Activated naive CD8-positive, alpha-beta T cell treated with anti-CD3 and anti-CD28 coated beads for 36 hours (primary cell): Measurements from ENCODE around the gene ARHGAP42. TPM values are rescaled to one million over a fixed set of nuclear protein-coding genes. Genes with fewer than 3 reads are reported as not detected.
"Not testable (repeated sequence)": the region's sequence is repeated elsewhere in the genome, so short reads cannot be mapped to it uniquely, and the experiment has no call there.

ENCODE experiments used
- DNase-seq: peaks from one replicate; pipeline ENCODE4 v3.0.0; 2021
- H3K27ac Mint-ChIP-seq: one replicate; pipeline ENCODE4 v1.8.0; 2022; ENCODE audit warnings: mild to moderate bottlenecking, moderate library complexity, mixed read lengths
- H3K27me3 Mint-ChIP-seq: one replicate; pipeline ENCODE4 v1.8.0; 2022; ENCODE audit warnings: mild to moderate bottlenecking, mixed read lengths
- H3K36me3 Mint-ChIP-seq: one replicate; pipeline ENCODE4 v1.8.0; 2021; ENCODE audit warnings: mild to moderate bottlenecking, mixed read lengths
- H3K4me1 Mint-ChIP-seq: one replicate; pipeline ENCODE4 v1.8.0; 2021; ENCODE audit warnings: mixed read lengths
- H3K4me3 Mint-ChIP-seq: one replicate; pipeline ENCODE4 v1.8.0; 2022; ENCODE audit warnings: mild to moderate bottlenecking, moderate library complexity, mixed read lengths
- H3K9me3 Mint-ChIP-seq: one replicate; pipeline ENCODE4 v1.8.0; 2022; ENCODE audit warnings: mixed read lengths
- total RNA-seq, 2 experiments: library from RNA; stranded (reverse); gene quantifications; one replicate each; pipeline ENCODE4 v1.2.3, GENCODE V29; 2021

Gene ARHGAP42
- total RNA-seq, 2 experiments from 2014 or later: 0.22 to 0.58 TPM

DNA sequence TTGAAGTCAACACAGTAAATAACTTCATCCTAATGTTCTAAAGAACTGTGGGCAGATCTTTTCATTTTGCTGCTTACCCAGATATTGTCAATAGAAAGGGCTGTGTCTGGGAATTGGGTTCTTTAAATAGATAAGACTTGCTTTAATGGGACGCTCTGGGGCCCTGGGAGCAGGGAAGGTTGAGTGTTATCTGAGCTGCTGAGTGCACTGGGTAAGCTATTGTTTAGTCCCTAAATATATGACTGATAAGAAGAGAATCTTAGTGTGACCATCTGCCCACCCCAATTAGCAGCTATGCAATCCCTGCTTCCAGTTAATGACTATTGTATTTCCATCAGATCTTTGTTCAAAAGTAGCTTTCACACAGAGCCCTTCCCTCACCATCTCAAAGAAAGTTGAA, 44.4 kb downstream of the ARHGAP42 start:
- DNase-seq: no peak
- Mint-ChIP-seq H3K9me3 (no peaks in the 10 kb centered on the region), H3K27me3 (no peaks in the 10 kb centered on the region), H3K36me3 (no peaks in the 10 kb centered on the region), H3K4me3 (no peak overlapping the region), H3K27ac (no peak overlapping the region), H3K4me1 (no peaks in the 10 kb centered on the region)

DNA sequence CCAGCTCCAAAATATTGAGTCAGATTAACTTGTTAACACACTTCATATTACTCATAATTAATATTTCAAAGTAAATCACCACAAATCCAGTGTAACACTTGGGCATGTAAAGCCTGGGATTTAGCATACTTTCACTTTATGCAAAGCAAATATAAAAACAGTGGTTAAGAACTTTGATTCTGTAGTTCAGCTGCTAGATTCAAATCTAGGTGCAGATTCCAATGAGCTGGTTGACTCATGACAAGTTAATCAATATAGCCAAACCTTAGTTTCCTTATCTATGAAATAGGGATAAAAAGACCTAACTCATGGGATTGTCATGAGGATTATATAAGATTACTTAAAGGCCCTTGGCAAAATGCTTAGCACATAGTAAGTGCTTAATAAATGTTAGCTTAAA, 45.9 kb downstream of the ARHGAP42 start:
- H3K36me3 Mint-ChIP-seq: no peaks in the 10 kb centered on the region
- H3K9me3 Mint-ChIP-seq: no peaks in the 10 kb centered on the region
- no peak overlapping the region for H3K4me3 Mint-ChIP-seq
- no peak for DNase-seq
- no peak overlapping the region for H3K27ac Mint-ChIP-seq
- H3K27me3 Mint-ChIP-seq: no peaks in the 10 kb centered on the region
- no peaks in the 10 kb centered on the region for H3K4me1 Mint-ChIP-seq

GRCh38 chr11:100734743-100735527, 47.8 kb downstream of the ARHGAP42 start:
- no peaks in the 10 kb centered on the region for H3K4me1 Mint-ChIP-seq
- no peak overlapping the region for H3K27ac Mint-ChIP-seq
- no peaks in the 10 kb centered on the region for H3K9me3 Mint-ChIP-seq
- no peak for DNase-seq
- no peaks in the 10 kb centered on the region for H3K27me3 Mint-ChIP-seq
- H3K4me3 Mint-ChIP-seq: no peak overlapping the region
- H3K36me3 Mint-ChIP-seq: no peaks in the 10 kb centered on the region

GRCh38 chr11:100735949-100736675, 49.0 kb downstream of the ARHGAP42 start:
- no peaks in the 10 kb centered on the region for H3K9me3 Mint-ChIP-seq
- no peaks in the 10 kb centered on the region for H3K36me3 Mint-ChIP-seq
- no peak overlapping the region for H3K4me3 Mint-ChIP-seq

GRCh38 chr11:100738701-100739270, 51.7 kb downstream of the ARHGAP42 start:
- Mint-ChIP-seq H3K4me1 (no peaks in the 10 kb centered on the region), H3K4me3 (no peak overlapping the region), H3K36me3 (no peaks in the 10 kb centered on the region), H3K27ac (no peak overlapping the region), H3K27me3 (no peaks in the 10 kb centered on the region), H3K9me3 (no peaks in the 10 kb centered on the region)
- no peak for DNase-seq

More at GRCh38 chr11:100735949-100736675, 49.0 kb downstream of the ARHGAP42 start:
- Mint-ChIP-seq H3K27ac (no peak overlapping the region), H3K4me1 (no peaks in the 10 kb centered on the region), H3K27me3 (no peaks in the 10 kb centered on the region)
- no peak for DNase-seq

DNA sequence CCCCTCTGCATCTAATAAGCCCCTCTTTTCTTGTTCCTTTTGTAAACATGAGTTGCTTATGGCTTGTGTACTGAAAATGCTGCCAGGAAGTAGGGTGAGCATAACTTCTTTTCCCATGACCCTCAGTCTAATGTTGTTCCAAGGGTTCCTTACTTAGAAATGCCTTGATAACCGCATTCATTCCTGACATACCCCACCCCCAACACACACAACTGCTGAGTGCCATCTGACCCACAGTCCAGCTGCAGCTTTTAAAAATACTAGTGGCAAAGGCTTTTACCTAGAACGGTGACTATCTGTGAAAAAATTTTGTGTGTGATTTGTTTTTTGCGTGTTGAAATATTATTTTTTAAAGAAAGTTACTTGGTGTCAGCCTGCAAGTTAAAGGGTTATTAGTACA, 52.6 kb downstream of the ARHGAP42 start:
- no peak overlapping the region for H3K4me3 Mint-ChIP-seq
- no peaks in the 10 kb centered on the region for H3K27me3 Mint-ChIP-seq
- no peaks in the 10 kb centered on the region for H3K4me1 Mint-ChIP-seq
- H3K9me3 Mint-ChIP-seq: no peaks in the 10 kb centered on the region
- no peaks in the 10 kb centered on the region for H3K36me3 Mint-ChIP-seq
- DNase-seq: no peak
- no peak overlapping the region for H3K27ac Mint-ChIP-seq

GRCh38 chr11:100740440-100740839, 53.4 kb downstream of the ARHGAP42 start:
- no peaks in the 10 kb centered on the region for H3K36me3 Mint-ChIP-seq
- no peak overlapping the region for H3K27ac Mint-ChIP-seq
- no peak for DNase-seq
- peaks cover 2% of the 10 kb centered on the region for H3K9me3 Mint-ChIP-seq
- no peak overlapping the region for H3K4me3 Mint-ChIP-seq
- no peaks in the 10 kb centered on the region for H3K4me1 Mint-ChIP-seq
- H3K27me3 Mint-ChIP-seq: no peaks in the 10 kb centered on the region

DNA sequence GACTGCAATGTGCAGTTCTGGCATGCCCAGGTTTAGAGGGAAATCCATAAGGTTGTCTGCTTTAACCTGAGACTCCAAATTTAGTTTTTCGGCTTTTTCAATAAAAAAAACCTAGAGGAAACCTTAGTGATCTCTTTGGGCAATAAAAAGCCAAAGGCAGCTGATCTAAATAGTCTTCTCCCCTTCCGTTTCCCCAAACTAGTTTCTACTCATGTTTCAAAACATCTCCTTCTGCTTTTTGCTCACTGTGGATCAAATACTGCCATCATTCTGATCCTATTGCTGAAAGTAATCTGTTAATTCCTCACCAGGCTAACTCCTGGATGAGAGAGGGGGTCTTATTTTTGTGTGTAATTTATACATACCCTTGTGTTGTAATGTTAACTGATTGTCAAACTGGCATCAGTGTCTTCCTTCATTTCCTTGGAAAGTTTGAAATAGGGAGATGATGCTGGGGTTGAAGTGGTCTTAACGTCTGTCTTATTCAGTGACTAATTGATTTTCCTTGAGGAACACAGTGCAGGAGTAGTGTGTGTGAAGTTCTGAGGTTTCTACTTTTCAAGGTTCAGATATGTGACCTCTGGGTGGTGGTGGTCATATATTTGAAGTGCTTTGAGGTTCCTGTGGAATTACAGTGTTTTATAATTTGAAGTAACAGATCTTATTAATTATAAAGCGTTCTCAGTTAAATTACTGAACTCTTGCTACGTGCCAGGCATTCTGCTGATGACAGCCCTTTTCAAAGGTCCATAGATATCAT, 55.0 kb downstream of the ARHGAP42 start:
- DNase-seq: no peak
- Mint-ChIP-seq H3K9me3 (peaks cover 2% of the 10 kb centered on the region), H3K4me3 (no peak overlapping the region), H3K36me3 (no peaks in the 10 kb centered on the region), H3K27ac (no peak overlapping the region), H3K4me1 (no peaks in the 10 kb centered on the region), H3K27me3 (no peaks in the 10 kb centered on the region)

GRCh38 chr11:100746448-100746847, 59.4 kb downstream of the ARHGAP42 start:
- no peaks in the 10 kb centered on the region for H3K27me3 Mint-ChIP-seq
- H3K9me3 Mint-ChIP-seq: peaks cover 14% of the 10 kb centered on the region
- H3K36me3 Mint-ChIP-seq: no peaks in the 10 kb centered on the region
- H3K27ac Mint-ChIP-seq: no peak overlapping the region
- no peak overlapping the region for H3K4me3 Mint-ChIP-seq
- no peaks in the 10 kb centered on the region for H3K4me1 Mint-ChIP-seq
- no peak for DNase-seq

DNA sequence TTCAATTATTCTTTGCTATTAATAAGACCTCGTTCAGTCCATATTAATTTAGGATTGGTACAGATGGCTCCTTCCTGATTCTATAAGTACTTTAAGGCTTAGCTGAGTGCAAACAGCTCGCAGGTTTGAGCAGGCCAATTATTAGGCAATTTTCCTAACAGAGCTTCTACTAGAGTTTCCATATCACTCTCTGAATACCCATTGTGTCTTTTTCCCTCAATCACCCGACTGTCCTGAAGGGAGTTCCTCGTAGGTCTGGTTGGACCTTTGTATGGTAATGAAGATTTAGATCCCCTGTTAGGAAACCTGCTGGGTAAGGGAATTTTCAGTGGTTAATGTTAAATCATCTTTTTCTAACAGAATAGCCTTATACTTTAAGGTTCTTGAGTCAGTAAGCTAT, 61.1 kb downstream of the ARHGAP42 start:
- H3K27ac Mint-ChIP-seq: no peak overlapping the region
- H3K27me3 Mint-ChIP-seq: no peaks in the 10 kb centered on the region
- H3K9me3 Mint-ChIP-seq: peaks cover 14% of the 10 kb centered on the region
- no peak overlapping the region for H3K4me3 Mint-ChIP-seq
- no peaks in the 10 kb centered on the region for H3K4me1 Mint-ChIP-seq
- no peaks in the 10 kb centered on the region for H3K36me3 Mint-ChIP-seq
- DNase-seq: no peak

DNA sequence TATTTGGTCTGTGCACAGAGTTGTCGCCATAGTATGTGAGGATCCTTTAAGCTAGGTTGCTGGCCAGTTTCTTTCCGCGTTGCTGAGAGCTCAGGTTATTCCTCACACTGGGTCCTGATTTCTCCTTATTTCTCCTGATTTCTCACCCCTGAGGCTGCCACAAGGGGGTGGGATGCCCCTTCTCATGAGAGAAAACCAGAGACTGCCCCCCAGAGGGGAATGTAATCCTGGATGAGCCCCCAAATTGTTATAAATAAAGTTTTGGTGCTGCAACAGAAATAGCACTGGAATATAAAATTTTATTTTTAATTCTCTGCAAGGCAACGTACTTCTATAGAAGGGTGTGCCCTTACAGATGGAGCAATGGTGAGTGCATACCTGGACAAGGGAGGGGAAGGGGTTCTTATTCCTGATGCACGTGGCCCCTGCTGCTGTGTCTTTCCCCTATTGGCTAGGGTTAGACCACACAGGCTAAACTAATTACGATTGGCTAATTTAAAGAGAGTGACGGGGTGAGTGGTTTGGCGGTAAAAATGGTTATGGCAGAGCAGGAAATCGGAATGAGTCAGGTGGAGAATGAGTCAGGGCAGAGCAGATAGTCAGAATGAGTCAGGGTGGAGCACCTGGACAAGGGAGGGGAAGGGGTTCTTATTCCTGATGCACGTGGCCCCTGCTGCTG, 62.9 kb downstream of the ARHGAP42 start:
- not testable (repeated sequence) for DNase-seq, H3K27me3 Mint-ChIP-seq, H3K4me1 Mint-ChIP-seq, H3K36me3 Mint-ChIP-seq, H3K27ac Mint-ChIP-seq, H3K4me3 Mint-ChIP-seq
- H3K9me3 Mint-ChIP-seq: peaks cover 12% of the 10 kb centered on the region

DNA sequence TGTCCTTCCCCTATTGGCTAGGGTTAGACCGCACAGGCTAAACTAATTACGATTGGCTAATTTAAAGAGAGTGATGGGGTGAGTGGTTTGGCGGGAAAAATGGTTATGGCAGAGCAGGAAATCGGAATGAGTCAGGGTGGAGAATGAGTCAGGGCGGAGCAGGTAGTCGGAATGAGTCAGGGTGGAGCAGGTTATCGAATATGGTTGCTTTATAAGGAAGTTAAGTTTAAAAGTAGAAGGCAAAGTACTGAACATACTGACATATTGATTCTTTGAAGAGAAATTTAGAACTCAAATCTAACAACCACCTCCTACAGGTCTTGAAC, 63.4 kb downstream of the ARHGAP42 start:
- not testable (repeated sequence) for H3K36me3 Mint-ChIP-seq, DNase-seq, H3K4me3 Mint-ChIP-seq, H3K27ac Mint-ChIP-seq, H3K27me3 Mint-ChIP-seq, H3K4me1 Mint-ChIP-seq
- H3K9me3 Mint-ChIP-seq: peaks cover 12% of the 10 kb centered on the region

DNA sequence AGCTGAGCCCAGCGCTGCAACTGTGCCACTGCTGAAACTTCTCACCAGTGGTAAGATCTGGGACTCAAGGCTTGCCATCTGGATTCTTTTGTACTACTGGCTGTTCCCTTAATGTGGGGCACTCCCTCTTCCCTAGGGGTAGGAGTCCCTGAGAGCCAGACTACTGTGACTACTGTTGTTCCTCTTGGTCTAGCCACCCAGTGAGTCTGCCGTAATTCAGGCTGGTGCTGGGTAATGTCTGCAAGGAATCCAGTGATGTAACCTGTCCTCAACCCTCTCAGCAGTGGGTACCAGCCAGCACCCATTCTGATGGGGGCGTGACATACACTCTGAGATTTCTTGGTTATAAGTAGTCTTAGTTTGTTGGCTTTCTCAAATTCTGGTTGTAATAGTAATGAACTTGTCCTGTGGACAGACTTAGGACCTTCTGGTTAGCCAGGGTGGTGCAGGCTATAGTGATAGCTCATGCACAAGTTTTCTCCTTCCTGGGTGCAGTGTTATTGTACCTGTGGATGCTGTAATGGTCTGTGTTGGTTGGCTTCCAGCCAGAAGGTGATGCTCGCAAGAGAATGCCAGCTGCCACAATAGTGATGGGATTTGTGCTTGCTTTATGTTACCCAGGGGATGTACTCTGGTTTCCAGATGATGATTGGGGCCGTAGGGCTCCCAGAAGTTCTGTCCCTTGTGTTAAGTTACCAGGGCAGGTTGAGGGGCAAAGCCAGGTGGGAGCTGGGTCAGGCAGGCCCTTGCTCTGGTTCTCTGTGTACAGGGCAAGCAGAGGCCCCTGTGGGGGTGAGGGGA, 65.5 kb downstream of the ARHGAP42 start:
- Mint-ChIP-seq H3K4me1 (no peaks in the 10 kb centered on the region), H3K9me3 (peaks cover 12% of the 10 kb centered on the region), H3K27me3 (no peaks in the 10 kb centered on the region), H3K36me3 (no peaks in the 10 kb centered on the region), H3K4me3 (no peak overlapping the region), H3K27ac (no peak overlapping the region)
- no peak for DNase-seq

DNA sequence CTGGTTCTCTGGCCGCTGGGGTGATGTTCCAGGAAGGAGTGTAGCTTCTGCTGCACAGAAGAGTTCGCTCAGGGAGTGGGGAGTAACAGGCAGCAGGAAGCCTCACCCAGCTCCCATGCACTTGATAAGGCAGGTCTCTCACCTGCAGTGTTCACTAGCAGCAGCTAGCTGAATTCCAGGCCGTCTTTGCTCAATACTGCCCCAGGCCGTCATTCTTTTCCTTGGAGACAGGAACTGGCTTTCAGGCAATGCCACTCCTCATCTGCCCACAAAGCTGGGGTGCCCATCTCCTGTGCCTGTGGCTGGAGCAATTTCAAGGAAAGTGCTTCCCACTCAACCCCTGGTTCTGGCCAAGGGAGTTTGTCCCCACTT, 66.1 kb downstream of the ARHGAP42 start:
- no peaks in the 10 kb centered on the region for H3K36me3 Mint-ChIP-seq
- peaks cover 12% of the 10 kb centered on the region for H3K9me3 Mint-ChIP-seq
- H3K27ac Mint-ChIP-seq: no peak overlapping the region
- H3K27me3 Mint-ChIP-seq: no peaks in the 10 kb centered on the region
- H3K4me3 Mint-ChIP-seq: no peak overlapping the region
- DNase-seq: no peak
- H3K4me1 Mint-ChIP-seq: no peaks in the 10 kb centered on the region
